ENCODE measurements around the gene CLIC4. TPM values are rescaled to one million over a fixed set of nuclear protein-coding genes. Genes with fewer than 3 reads are reported as not detected.

The CLIC4 gene
- total and polyA plus RNA-seq, 2 of the 8 experiments (the other 6 are each of a cell fraction or from before 2014, with no cell fraction given), result 77.5 to 293 TPM

DNA sequence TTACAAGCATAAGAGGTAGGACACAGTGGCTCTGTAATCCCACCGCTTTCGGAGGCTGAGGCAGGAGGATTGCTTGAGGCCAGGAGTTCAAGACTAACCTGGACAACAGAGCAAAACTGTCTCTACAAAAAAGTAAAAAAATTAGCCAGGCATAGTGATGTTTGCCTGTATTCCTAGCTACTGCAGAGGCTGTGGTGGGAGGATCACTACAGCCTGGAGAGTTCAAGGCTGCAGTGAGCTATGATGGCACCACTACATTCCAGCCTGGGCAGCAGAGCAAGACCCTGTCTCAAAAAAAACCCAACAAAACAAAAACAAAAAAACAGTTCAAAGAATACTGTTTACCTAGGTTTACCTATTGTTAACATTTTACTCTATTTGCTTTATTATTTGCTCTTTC is 37.4 kb downstream of the CLIC4 start:
- no peak overlapping the region for H2BK20ac ChIP-seq (ENCODE audit: low read length)
- H2AK5ac ChIP-seq (ENCODE audit: low read depth, low read length), result no peak overlapping the region
- no peak overlapping the region for H3K4ac ChIP-seq (replicated peaks; ENCODE audit: insufficient read length, low read depth, low read length)
- H3K23me2 ChIP-seq (ENCODE audit: low read depth, low read length), result no peaks in the 10 kb centered on the region
- no peak overlapping the region for H2AFZ ChIP-seq (ENCODE audit: low read length)
- H3K23ac ChIP-seq (ENCODE audit: insufficient read length), result no peak overlapping the region
- no peak for TF ChIP-seq ZNF274 (IDR thresholded peaks at IDR 0.05; ENCODE audit: borderline replicate concordance, extremely low read depth, low read length)
- no peak overlapping the region for H3K4me2 ChIP-seq (ENCODE audit: insufficient read depth in 1 of 2, low read depth in 2 of 2, low read length in 2 of 2)
- FAIRE-seq (no peak), DNase-seq (ENCODE audit: low read depth in 1 of 2, low spot score in 2 of 2) (no peak)
- ChIA-PET POLR2A (ENCODE audit: partially characterized antibody) (no interaction called here), CTCF (ENCODE audit: partially characterized antibody) (interaction anchor here (0.6 to 0.9 kb wide), 2 partner anchors 65 to 1658 kb away, joined by 3 to 4 read pairs; no protein-coding TSS in a partner anchor)
- no peak overlapping the region for H2BK15ac ChIP-seq (ENCODE audit: low read length)
- H3K18ac ChIP-seq (ENCODE audit: extremely low read depth, low read length), result no peak overlapping the region
- no peak overlapping the region for H3K4me3 ChIP-seq (ENCODE audit: extremely low read depth in 1 of 4, insufficient read depth in 2 of 4, low read depth in 3 of 4, low read length in 4 of 4)
- no peak overlapping the region for H3K56ac ChIP-seq (replicated peaks; ENCODE audit: insufficient read length, low read depth, low read length)
- H2BK120ac ChIP-seq (replicated peaks; ENCODE audit: low read depth, low read length), result no peak overlapping the region
- H4K20me1 ChIP-seq (replicated peaks in 1 of 2; ENCODE audit: control insufficient read depth in 1 of 2, insufficient read depth in 2 of 2, low read length in 2 of 2), result peaks cover 10 to 24% of the 10 kb centered on the region in 2 experiments
- H4K5ac ChIP-seq (ENCODE audit: insufficient read length, low read depth, low read length), result no peak overlapping the region
- H3K79me2 ChIP-seq (ENCODE audit: control insufficient read depth in 1 of 2, insufficient read depth in 2 of 2, low read length in 2 of 2), result peaks cover 8 to 92% of the 10 kb centered on the region in 2 experiments; a peak in 3 of 4 replicates
- H2BK5ac ChIP-seq (ENCODE audit: low read depth, low read length), result no peak overlapping the region
- H3K79me1 ChIP-seq (ENCODE audit: low read depth, low read length), result peaks cover 4% of the 10 kb centered on the region; the same call in 1 of the 2 replicates
- H3K9me3 ChIP-seq (ENCODE audit: insufficient read depth in 2 of 2, low read depth in 1 of 2, low read length in 1 of 2), result no peaks in the 10 kb centered on the region
- H3K9ac ChIP-seq (replicated peaks in 1 of 4; ENCODE audit: extremely low read depth in 1 of 4, low read depth in 3 of 4, low read length in 3 of 4), result no peak overlapping the region
- H4K8ac ChIP-seq (ENCODE audit: extremely low read depth, insufficient read depth, low read length), result no peak overlapping the region
- H3K36me3 ChIP-seq (ENCODE audit: control insufficient read depth in 2 of 4, insufficient read depth in 4 of 4, low read length in 3 of 4), result peaks cover 0 to 2% (median 0%) of the 10 kb centered on the region in 4 experiments; a peak in 1 of 8 replicates
- H3K27me3 ChIP-seq (replicated peaks in 1 of 4; ENCODE audit: control insufficient read depth in 3 of 4, extremely low read depth in 1 of 4, insufficient read depth in 3 of 4, low read length in 3 of 4), result no peaks in the 10 kb centered on the region
- H2BK12ac ChIP-seq (ENCODE audit: low read depth, low read length), result no peak overlapping the region
- no peaks in the 10 kb centered on the region for H3K4me1 ChIP-seq (replicated peaks in 1 of 4; ENCODE audit: control insufficient read depth in 3 of 4, insufficient read depth in 4 of 4, low read length in 3 of 4)
- WGBS, 2 experiments (ENCODE audit: extremely low coverage in 1 of 2, insufficient coverage in 1 of 2, insufficient read length in 1 of 2, insufficient replicate concordance in 2 of 2, low coverage in 1 of 2, low lambda C conversion rate in 2 of 2, missing lambda C conversion rate in 1 of 2), result 100% methylated on average over 2 of the region's 2 CpGs; no CpG with 5 or more reads in 1 of the 2 experiments
- H3K27ac ChIP-seq (ENCODE audit: low read depth, low read length), result no peak overlapping the region
- H3K14ac ChIP-seq (ENCODE audit: insufficient read length), result no peak overlapping the region
- H4K91ac ChIP-seq (replicated peaks; ENCODE audit: insufficient read length, low read length), result no peak overlapping the region
